Mucosa of descending colon (tissue), 3 donors: ENCODE results near the gene TNFRSF14. TPM values are rescaled to one million over a fixed set of nuclear protein-coding genes. Genes with fewer than 3 reads are reported as not detected.

ENCODE experiments used
- ATAC-seq: fragments of 200-7000 bp; cut with Tn5 transposase; one replicate; pipeline ENCODE4 v1.9.1; 2020; ENCODE audit warnings: mild to moderate bottlenecking, moderate library complexity
- DNase-seq, 3 donors: peaks; one replicate each; pipeline ENCODE4 v3.0.0-alpha.2; 2020
- H3K36me3 ChIP-seq: fragments of 200-600 bp; one replicate; pipeline ENCODE4 v1.8.0; 2021; ENCODE audit warnings: low read depth, mild to moderate bottlenecking
- H3K4me1 ChIP-seq: fragments of 200-600 bp; one replicate; pipeline ENCODE4 v1.8.0; 2021; ENCODE audit warnings: low read depth, mild to moderate bottlenecking
- H3K4me3 ChIP-seq: fragments of 200-600 bp; one replicate; pipeline ENCODE4 v1.8.0; 2021; ENCODE audit warnings: mild to moderate bottlenecking
- H3K9me3 ChIP-seq: fragments of 200-600 bp; one replicate; pipeline ENCODE4 v1.8.0; 2021; ENCODE audit warnings: mild to moderate bottlenecking
- CTCF ChIP-seq: fragments of 200-600 bp; IDR thresholded peaks from one replicate; pipeline ENCODE4 v1.8.0; 2022; ENCODE audit warnings: antibody characterized with exemption, mild to moderate bottlenecking
- intact Hi-C, 2 donors: fragments of 100-400 bp; cut with DNase I in 1 of 2; cut with micrococcal nuclease in 1 of 2; formaldehyde crosslinking; loops; one replicate each; pipeline versions ENCODE4 v1.11.0 to v1.11.1; 2022; cut with DNase I, micrococcal nuclease
- total RNA-seq, 3 donors: library from RNA; stranded (reverse); fragmentation: NEBNext Ultra II Directional in 2 of 3; extraction: Animal tissue kit (Norgen Biotek cat#: 25700) in 2 of 3; gene quantifications; one replicate each; pipeline versions ENCODE4 v1.2.1 to v1.2.4, GENCODE V29; 2021 to 2023
- donor health status: DM: no; HTN: no; CAD: no; lungs with moderate emphysema.
- donor health status: DM: no; HTN: no; CAD: no.
- donor health status: DM: no; HTN: yes; CAD: no.

TNFRSF14 gene
- total RNA-seq, 3 donors from 2014 or later, result 143 to 206 (median 146) TPM

GRCh38 chr1:2544875-2545640 lies 11.1 kb upstream of the TNFRSF14 start:
- intact Hi-C loops, result loop anchor here (5.0 kb wide), 2 partner anchors 128 to 133 kb away; partner anchors contain the start of gene PEX10 (in 1 of the 2)

GRCh38 chr1:2545754-2546514 lies 10.2 kb upstream of the TNFRSF14 start:
- Histone ChIP-seq H3K4me3 (peak overlapping the region; percentile 30), H3K4me1 (peaks cover 65% of the 10 kb centered on the region), H3K9me3 (no peaks in the 10 kb centered on the region), H3K36me3 (no peaks in the 10 kb centered on the region)
- intact Hi-C loops, result loop anchor here (5.0 kb wide), 2 partner anchors 129 to 134 kb away; partner anchors contain the start of gene PEX10 (in 1 of the 2)
- DNase-seq, result peak; percentile 91 to 94 (median 94)
- ATAC-seq, result peak; percentile 60
- TF ChIP-seq CTCF, result no peak

More at GRCh38 chr1:2544875-2545640, 11.1 kb upstream of the TNFRSF14 start:
- TF ChIP-seq CTCF, result no peak
- no peaks in the 10 kb centered on the region for H3K9me3 ChIP-seq
- H3K4me1 ChIP-seq, result peaks cover 71% of the 10 kb centered on the region
- peak; percentile 52 to 68 (median 55) for DNase-seq
- no peak overlapping the region for H3K4me3 ChIP-seq
- ATAC-seq, result no peak
- H3K36me3 ChIP-seq, result no peaks in the 10 kb centered on the region

GRCh38 chr1:2546515-2547209 lies 9.5 kb upstream of the TNFRSF14 start:
- H3K4me3 ChIP-seq, result peak overlapping the region; percentile 30
- DNase-seq (peak; percentile 93 to 96 (median 95)), ATAC-seq (peak; percentile 71)
- H3K36me3 ChIP-seq, result no peaks in the 10 kb centered on the region
- intact Hi-C loops, result loop anchor here (5.0 kb wide), 2 partner anchors 129 to 134 kb away; partner anchors contain the start of gene PEX10 (in 1 of the 2)
- H3K4me1 ChIP-seq, result peaks cover 58% of the 10 kb centered on the region
- TF ChIP-seq CTCF, result no peak
- no peaks in the 10 kb centered on the region for H3K9me3 ChIP-seq

- H3K4me1 ChIP-seq, result peaks cover 53% of the 10 kb centered on the region
- no peak for TF ChIP-seq CTCF
- no peaks in the 10 kb centered on the region for H3K36me3 ChIP-seq
- intact Hi-C loops, result loop anchor here (5.0 kb wide), 2 partner anchors 130 to 135 kb away; partner anchors contain the start of gene PEX10 (in 1 of the 2)
- no peaks in the 10 kb centered on the region for H3K9me3 ChIP-seq
- no peak for DNase-seq
- ATAC-seq, result peak; percentile 11
- H3K4me3 ChIP-seq, result peak overlapping the region; percentile 30
Measured at GRCh38 chr1:2547210-2548067, 8.7 kb upstream of the TNFRSF14 start.
